Measurements from ENCODE around the gene HSPB7.
A peak's percentile ranks its signal among the peaks of the same experiment; 100 is the strongest.
"Not testable (repeated sequence)": the region's sequence is repeated elsewhere in the genome, so short reads cannot be mapped to it uniquely, and the experiment has no call there.

HSPB7 gene

DNA sequence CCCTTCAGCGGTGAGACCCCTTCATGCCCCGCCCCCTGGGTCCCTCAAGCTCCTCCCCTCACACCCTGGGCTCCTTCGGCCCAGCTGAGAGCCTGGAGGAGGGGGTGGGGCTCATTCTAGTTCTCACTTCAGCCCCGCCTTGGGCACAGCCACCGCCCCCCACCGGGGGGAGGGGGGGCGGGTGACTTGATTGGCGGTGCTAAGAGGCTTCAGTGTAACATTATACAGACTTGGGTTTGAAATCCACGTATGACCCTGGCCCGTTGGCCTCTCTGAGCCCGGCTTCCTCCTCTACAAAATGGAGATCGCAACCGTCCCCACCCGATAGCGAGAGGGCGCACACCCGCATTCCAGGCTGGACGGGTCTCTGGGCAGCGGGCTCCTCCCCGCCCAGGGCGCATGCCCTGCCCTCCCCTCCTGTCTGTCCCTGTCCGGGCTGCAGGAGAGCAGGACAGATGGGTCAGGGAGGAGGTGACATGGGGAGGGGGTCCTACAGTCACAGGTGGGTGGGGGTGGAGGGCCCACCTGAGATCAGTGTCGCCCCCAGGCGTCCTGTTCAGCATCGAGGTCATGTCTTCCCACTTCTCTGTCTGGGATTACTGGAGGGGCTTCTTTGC, 30.8 kb upstream of the HSPB7 start:
- peak; percentile 62 for DNase-seq (ENCODE audit: low read depth, low spot score)
- TF ChIP-seq ZNF274 (IDR thresholded peaks at IDR 0.05; ENCODE audit: low read depth, low read length), result no peak
- no peak for TF ChIP-seq SUZ12 (IDR thresholded peaks at IDR 0.05; ENCODE audit: extremely low read depth, insufficient read depth, insufficient read length)
- TF ChIP-seq YY1 (IDR thresholded peaks at IDR 0.05; ENCODE audit: insufficient read depth, insufficient read length), result no peak
- H3K27me3 ChIP-seq (ENCODE audit: insufficient read depth, insufficient read length), result no peaks in the 10 kb centered on the region
- H3K9ac ChIP-seq (ENCODE audit: insufficient read length, low read depth), result peak overlapping the region; percentile 56
- no peaks in the 10 kb centered on the region for H3K9me3 ChIP-seq (ENCODE audit: insufficient read depth, low read length)
- peak overlapping the region; percentile 28 for H3K4me3 ChIP-seq (ENCODE audit: insufficient read length, low read depth)
- no peaks in the 10 kb centered on the region for H3K36me3 ChIP-seq (ENCODE audit: insufficient read depth, insufficient read length, low read length)
- peaks cover 2% of the 10 kb centered on the region for H3K4me1 ChIP-seq (ENCODE audit: insufficient read depth, insufficient read length)

DNA sequence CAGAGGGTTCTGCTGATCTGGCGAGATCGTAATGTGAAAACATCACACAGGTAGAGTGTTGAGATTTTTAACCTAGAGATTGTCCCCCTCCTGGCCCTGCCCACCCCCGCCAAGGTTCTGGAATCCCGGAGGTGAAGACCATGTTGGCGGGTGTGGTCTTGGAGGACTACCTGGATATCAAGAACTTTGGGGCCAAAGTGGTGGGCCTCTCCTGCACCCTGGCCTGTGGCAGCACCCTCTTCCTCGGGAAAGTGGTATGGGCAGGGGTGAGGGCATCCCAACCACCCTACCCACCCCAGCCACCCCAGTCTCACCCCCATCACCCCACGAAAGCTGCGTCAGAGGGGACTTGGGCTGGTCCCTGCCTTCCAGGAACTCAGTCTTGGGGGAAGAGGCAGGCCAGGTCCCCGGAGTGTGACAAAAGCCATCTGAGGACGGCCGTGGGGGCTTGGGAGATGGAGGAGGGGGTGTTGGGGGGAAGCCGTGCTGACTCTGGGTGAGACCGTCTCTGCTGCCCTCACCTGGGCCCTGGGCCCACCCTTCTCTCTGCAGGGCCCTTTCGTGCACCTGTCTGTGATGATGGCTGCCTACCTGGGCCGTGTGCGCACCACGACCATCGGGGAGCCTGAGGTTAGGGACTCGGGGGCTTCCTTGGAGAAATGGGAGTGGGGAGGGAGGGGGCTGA, 30.1 kb upstream of the HSPB7 start:
- Histone ChIP-seq H3K4me1 (ENCODE audit: insufficient read depth, insufficient read length) (peaks cover 2% of the 10 kb centered on the region), H3K36me3 (ENCODE audit: insufficient read depth, insufficient read length, low read length) (no peaks in the 10 kb centered on the region), H3K9ac (ENCODE audit: insufficient read length, low read depth) (no peak overlapping the region), H3K9me3 (ENCODE audit: insufficient read depth, low read length) (no peaks in the 10 kb centered on the region), H3K4me3 (ENCODE audit: insufficient read length, low read depth) (no peak overlapping the region), H3K27me3 (ENCODE audit: insufficient read depth, insufficient read length) (no peaks in the 10 kb centered on the region)
- no peak for DNase-seq (ENCODE audit: low read depth, low spot score)
- TF ChIP-seq ZNF274 (IDR thresholded peaks at IDR 0.05; ENCODE audit: low read depth, low read length) (no peak), SUZ12 (IDR thresholded peaks at IDR 0.05; ENCODE audit: extremely low read depth, insufficient read depth, insufficient read length) (no peak), YY1 (IDR thresholded peaks at IDR 0.05; ENCODE audit: insufficient read depth, insufficient read length) (no peak)

DNA sequence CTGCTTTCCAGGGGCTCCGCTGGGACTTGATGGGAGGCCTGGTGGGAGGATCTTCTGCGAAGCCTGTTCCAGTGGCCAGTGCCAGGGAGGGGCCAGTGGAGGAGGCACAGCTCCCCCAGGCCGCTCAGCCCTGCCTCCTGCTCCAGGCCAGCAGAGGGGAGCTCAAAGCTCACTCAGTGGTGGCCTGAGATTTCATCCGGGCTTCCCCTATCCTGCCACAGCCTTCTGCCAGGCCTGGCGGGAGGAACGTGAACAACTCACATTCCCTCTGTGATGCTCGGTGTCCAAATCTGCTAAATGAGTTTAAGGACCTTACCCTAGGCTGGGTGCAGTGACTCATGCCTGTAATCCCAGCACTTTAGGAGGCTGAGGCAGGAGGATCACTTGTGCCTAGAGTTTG, 29.0 kb upstream of the HSPB7 start:
- Histone ChIP-seq H3K4me1 (ENCODE audit: insufficient read depth, insufficient read length) (peaks cover 2% of the 10 kb centered on the region), H3K27me3 (ENCODE audit: insufficient read depth, insufficient read length) (no peaks in the 10 kb centered on the region), H3K4me3 (ENCODE audit: insufficient read length, low read depth) (no peak overlapping the region), H3K9ac (ENCODE audit: insufficient read length, low read depth) (no peak overlapping the region), H3K9me3 (ENCODE audit: insufficient read depth, low read length) (no peaks in the 10 kb centered on the region), H3K36me3 (ENCODE audit: insufficient read depth, insufficient read length, low read length) (no peaks in the 10 kb centered on the region)
- no peak for TF ChIP-seq SUZ12 (IDR thresholded peaks at IDR 0.05; ENCODE audit: extremely low read depth, insufficient read depth, insufficient read length)
- no peak for TF ChIP-seq ZNF274 (IDR thresholded peaks at IDR 0.05; ENCODE audit: low read depth, low read length)
- TF ChIP-seq YY1 (IDR thresholded peaks at IDR 0.05; ENCODE audit: insufficient read depth, insufficient read length), result no peak
- DNase-seq (ENCODE audit: low read depth, low spot score), result no peak

DNA sequence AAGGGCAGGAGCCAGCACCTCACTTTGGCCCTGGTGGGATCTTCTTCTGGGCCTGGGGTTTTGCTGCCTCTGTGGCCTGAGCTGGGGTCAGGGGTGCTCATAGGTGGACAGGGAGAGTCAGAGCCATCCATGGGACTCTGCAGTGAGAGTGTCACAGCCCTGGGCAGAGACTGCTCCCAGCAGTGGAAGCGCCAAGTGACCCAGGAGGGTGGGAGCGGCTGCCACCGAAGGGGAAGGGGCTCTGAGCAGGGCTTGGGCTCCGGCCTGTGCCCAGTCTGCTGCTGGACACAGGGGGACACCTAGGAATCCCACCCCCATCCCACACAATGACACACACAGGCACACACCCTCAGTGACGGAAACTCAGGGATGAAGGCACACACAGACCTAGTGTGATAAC, 26.1 kb upstream of the HSPB7 start:
- H3K9ac ChIP-seq (ENCODE audit: insufficient read length, low read depth), result no peak overlapping the region
- no peak for DNase-seq (ENCODE audit: low read depth, low spot score)

DNA sequence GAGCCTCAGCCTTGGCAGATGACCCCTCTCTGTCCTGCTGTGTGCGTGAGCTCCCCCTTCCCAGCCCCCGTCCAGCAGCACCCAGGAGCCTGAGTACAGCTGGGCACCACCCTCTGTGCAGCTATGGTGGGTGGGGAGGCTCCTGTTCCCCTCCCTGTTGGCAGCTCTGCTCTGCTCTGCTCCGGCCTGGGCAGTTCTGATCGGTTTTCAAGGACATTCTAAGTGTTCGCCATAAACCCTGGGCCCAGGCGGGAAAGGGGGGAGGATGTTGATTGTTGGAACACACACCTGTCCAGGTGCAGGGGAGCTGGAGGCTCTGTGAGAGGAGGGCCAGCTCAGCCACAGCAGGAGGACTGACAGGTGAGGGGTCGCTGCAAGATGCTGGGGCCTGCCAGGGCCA, 25.7 kb upstream of the HSPB7 start, which contains the start of gene CLCNKB:
TSS of gene CLCNKB (plus strand) at position 262 of the 400 bp plus-strand sequence. CDS start 711 bp downstream, outside the sequence.
- H3K36me3 ChIP-seq (ENCODE audit: insufficient read depth, insufficient read length, low read length), result no peaks in the 10 kb centered on the region
- H3K4me3 ChIP-seq (ENCODE audit: insufficient read length, low read depth), result no peak within 1 kb of the TSS
- DNase-seq (ENCODE audit: low read depth, low spot score), result no peak
- peaks cover 2% of the 10 kb centered on the region for H3K4me1 ChIP-seq (ENCODE audit: insufficient read depth, insufficient read length)
- H3K27me3 ChIP-seq (ENCODE audit: insufficient read depth, insufficient read length), result no peaks in the 10 kb centered on the region
- TF ChIP-seq ZNF274 (IDR thresholded peaks at IDR 0.05; ENCODE audit: low read depth, low read length) (no peak), YY1 (IDR thresholded peaks at IDR 0.05; ENCODE audit: insufficient read depth, insufficient read length) (no peak), SUZ12 (IDR thresholded peaks at IDR 0.05; ENCODE audit: extremely low read depth, insufficient read depth, insufficient read length) (no peak)
- no peaks in the 10 kb centered on the region for H3K9me3 ChIP-seq (ENCODE audit: insufficient read depth, low read length)
- no peak within 1 kb of the TSS for H3K9ac ChIP-seq (ENCODE audit: insufficient read length, low read depth)

More for the DNA sequence above, 26.1 kb upstream of the HSPB7 start:
- Histone ChIP-seq H3K9me3 (ENCODE audit: insufficient read depth, low read length) (no peaks in the 10 kb centered on the region), H3K4me3 (ENCODE audit: insufficient read length, low read depth) (no peak overlapping the region), H3K27me3 (ENCODE audit: insufficient read depth, insufficient read length) (no peaks in the 10 kb centered on the region), H3K4me1 (ENCODE audit: insufficient read depth, insufficient read length) (peaks cover 2% of the 10 kb centered on the region), H3K36me3 (ENCODE audit: insufficient read depth, insufficient read length, low read length) (no peaks in the 10 kb centered on the region)
- TF ChIP-seq SUZ12 (IDR thresholded peaks at IDR 0.05; ENCODE audit: extremely low read depth, insufficient read depth, insufficient read length) (no peak), ZNF274 (IDR thresholded peaks at IDR 0.05; ENCODE audit: low read depth, low read length) (no peak), YY1 (IDR thresholded peaks at IDR 0.05; ENCODE audit: insufficient read depth, insufficient read length) (no peak)

DNA sequence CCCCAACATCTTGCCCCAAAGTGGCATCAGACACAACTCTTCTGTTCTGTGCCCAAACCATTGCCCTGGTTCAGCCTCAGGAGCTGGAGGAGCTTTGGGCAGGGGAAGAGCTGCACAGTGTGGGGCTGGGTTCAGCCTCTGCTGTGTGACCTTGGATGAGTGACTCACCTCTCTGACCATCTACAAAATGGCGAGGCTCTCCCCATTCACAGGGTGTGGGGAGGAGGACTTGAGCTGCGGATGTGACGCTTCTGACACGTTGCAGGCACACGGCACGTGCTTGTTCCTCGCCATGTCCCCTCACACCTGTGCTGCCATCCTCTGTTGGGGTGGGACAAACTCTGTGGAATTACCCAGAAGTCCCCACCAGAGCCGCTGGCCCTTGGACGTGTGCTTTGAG, 24.8 kb upstream of the HSPB7 start:
- not testable (repeated sequence) for H3K27me3 ChIP-seq (ENCODE audit: insufficient read depth, insufficient read length); H3K4me3 ChIP-seq (ENCODE audit: insufficient read length, low read depth); H3K9me3 ChIP-seq (ENCODE audit: insufficient read depth, low read length); DNase-seq (ENCODE audit: low read depth, low spot score); H3K9ac ChIP-seq (ENCODE audit: insufficient read length, low read depth); H3K4me1 ChIP-seq (ENCODE audit: insufficient read depth, insufficient read length); H3K36me3 ChIP-seq (ENCODE audit: insufficient read depth, insufficient read length, low read length)

DNA sequence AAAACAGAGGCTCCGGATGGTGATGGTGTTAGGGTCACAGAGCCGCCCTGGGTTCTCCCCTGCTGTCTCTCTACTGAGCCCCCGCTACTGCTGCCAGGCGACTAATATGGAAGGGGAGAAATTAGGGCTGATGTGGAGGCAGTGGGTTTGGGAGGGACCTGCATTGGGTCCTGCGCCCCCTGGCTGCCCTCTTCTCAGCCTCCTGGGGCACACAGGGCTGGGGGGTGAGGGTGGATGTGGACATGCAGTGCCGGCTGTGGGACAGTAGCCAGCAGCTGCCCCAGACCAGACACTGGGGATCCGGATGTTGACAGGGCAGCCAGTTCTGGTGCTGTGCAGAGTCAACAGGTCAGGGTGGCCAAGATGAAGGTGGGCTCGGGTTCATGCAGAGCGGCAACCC, 24.3 kb upstream of the HSPB7 start:
- H3K9me3 ChIP-seq (ENCODE audit: insufficient read depth, low read length), result no peaks in the 10 kb centered on the region
- H3K36me3 ChIP-seq (ENCODE audit: insufficient read depth, insufficient read length, low read length), result no peaks in the 10 kb centered on the region
- H3K9ac ChIP-seq (ENCODE audit: insufficient read length, low read depth), result no peak overlapping the region
- no peak overlapping the region for H3K4me3 ChIP-seq (ENCODE audit: insufficient read length, low read depth)
- DNase-seq (ENCODE audit: low read depth, low spot score), result no peak
- no peaks in the 10 kb centered on the region for H3K4me1 ChIP-seq (ENCODE audit: insufficient read depth, insufficient read length)
- no peaks in the 10 kb centered on the region for H3K27me3 ChIP-seq (ENCODE audit: insufficient read depth, insufficient read length)
- no peak for TF ChIP-seq ZNF274 (IDR thresholded peaks at IDR 0.05; ENCODE audit: low read depth, low read length)
- no peak for TF ChIP-seq YY1 (IDR thresholded peaks at IDR 0.05; ENCODE audit: insufficient read depth, insufficient read length)
- TF ChIP-seq SUZ12 (IDR thresholded peaks at IDR 0.05; ENCODE audit: extremely low read depth, insufficient read depth, insufficient read length), result no peak
